HG02943 (cell line): Measurements from ENCODE around the gene TBX20.
"Not testable (repeated sequence)": the region's sequence is repeated elsewhere in the genome, so short reads cannot be mapped to it uniquely, and the experiment has no call there.

ENCODE experiments used
- ATAC-seq: cut with Tn5 transposase; IDR thresholded peaks from one replicate; pipeline ENCODE4 v1.9.1; 2021; ENCODE audit warnings: mild to moderate bottlenecking, low read depth, moderate library complexity; ENCODE audit not compliant: unreplicated experiment

Gene TBX20

DNA sequence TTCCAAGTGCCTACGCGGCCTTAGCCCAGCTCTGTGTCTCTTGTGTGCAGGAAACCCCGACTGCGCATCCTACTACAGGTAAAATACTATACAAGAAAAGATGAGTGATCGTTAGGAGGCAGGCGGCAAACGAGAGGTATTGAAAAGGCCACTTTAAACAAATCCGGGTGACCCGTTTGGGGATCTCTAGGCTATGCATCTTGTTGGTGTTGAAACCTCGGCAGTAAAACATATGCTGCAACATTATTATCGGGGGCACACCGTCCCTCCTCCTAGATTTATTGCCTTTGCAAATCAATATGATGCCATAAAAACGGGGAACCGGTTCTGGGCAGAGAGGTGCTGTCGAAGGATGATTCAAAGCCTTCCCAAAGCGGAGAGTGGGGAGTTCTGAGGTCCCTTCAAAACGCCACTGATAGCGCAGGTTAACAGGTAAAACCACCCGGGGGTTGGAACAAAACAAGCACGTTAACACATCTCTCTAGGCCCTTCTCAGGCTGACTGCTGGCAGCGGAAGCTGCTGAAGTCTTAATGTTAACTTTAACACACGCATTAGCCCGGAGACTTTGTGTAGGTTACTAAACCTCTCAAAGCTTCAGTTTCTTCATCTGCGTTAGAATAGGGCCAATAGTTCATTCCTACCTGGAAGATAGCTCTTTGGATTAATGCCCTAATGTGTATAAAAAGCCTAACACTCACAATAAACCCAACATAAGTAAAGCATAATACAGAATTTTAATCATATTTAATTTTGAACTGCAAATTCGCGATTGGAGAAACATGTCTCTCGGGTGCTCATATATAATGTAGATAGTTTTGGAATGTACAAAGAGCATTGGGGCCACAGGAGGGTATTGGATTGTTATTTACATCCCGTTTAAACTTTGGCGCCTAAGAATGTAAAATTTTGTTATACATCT, 2.6 kb upstream of the TBX20 start:
- ATAC-seq: no peak

DNA sequence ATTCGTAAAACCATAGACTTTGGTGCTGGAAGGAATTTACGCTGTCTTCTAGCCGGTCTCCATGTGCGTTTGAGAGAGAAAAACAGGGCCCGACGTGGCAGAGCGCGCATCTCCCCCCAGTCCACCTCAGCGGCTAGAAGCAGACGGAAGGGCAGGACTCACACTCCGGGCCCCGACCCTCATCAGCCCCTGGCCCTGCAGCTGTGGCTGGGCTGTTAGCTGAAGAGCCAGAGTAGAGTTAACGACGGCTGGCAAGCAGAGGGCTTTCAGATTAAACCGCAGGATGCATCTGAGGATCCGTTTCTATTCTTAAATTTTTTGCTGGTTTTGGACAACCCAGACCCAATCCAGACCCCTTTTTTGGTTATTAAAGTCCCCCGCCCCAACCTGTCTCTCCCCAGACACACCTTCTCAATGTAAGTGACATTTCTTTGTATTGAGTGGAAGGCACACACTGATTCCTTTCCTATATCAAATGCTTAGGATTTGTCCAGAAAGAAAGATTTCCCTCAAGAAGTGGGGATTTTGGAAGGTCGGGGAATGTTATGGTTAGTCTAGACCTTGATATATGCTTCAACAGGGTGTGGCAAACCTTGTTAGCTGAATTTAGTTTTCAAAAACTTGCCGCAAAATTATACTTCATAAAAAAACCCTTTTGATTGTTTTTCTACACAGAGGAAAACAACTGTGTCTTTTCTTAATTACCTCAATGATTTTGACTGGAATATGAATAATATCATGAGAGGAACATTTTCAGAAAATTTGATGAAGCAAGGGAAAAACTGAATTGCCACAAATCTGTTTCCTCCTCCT, 1.7 kb upstream of the TBX20 start:
- ATAC-seq: no peak

DNA sequence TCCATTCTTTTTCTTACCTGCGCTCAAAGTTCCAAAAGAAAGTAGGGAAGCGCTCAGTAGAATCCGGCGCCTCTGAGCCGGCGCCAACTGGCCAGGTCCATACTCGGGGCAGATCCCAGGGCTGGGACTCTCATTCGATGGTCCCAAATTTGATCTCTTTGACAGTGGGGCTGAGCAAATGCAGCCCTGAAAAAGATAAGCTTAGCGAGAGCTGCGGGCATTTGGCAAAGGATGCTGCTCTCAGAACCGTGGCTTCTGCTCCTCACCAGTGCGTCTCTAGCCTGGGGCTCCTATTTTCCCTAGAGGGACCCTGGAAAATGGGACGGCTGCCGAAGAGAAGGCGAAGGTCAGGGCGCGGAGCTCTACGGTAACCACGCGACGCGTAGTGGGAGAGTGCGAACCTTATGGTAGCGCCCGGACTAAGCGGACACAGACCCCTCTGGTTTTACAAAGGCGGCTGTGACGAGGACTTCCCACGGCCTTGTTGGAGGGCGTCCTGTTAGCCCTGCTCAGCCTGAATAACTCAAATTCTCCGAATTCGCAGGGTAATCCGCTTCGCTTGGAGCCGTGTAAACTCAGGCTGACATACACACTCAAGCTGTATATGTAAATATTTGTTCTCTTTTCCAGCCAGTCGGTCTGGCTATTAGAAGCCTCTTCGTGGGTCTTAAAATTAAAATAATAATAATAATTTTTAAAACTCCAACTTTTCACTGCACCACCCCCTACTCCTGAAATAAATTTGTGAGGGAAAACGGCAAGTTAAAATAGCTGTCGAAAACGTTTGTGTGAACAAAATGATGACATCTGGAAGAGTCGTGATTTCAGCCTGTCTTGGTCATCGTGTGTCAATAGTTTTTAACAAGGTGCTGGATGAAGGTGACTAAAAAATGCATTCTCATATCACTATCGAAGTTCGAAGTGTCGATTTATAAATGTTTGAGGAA, 869 bp upstream of the TBX20 start:
- no peak for ATAC-seq

DNA sequence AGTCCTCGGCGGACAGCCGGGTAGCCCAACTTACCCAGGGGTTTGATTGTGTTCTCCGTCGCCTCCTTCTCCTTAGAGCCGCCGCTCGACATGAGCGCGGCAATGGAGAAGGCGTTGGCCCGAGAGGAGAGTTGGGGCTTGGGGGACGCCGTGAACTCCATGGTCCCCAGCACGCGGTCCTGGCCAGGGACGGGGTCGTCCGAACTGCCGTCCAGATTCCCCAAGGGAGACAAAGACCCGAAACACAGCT, 515 bp downstream of the TBX20 start:
- no peak for ATAC-seq

DNA sequence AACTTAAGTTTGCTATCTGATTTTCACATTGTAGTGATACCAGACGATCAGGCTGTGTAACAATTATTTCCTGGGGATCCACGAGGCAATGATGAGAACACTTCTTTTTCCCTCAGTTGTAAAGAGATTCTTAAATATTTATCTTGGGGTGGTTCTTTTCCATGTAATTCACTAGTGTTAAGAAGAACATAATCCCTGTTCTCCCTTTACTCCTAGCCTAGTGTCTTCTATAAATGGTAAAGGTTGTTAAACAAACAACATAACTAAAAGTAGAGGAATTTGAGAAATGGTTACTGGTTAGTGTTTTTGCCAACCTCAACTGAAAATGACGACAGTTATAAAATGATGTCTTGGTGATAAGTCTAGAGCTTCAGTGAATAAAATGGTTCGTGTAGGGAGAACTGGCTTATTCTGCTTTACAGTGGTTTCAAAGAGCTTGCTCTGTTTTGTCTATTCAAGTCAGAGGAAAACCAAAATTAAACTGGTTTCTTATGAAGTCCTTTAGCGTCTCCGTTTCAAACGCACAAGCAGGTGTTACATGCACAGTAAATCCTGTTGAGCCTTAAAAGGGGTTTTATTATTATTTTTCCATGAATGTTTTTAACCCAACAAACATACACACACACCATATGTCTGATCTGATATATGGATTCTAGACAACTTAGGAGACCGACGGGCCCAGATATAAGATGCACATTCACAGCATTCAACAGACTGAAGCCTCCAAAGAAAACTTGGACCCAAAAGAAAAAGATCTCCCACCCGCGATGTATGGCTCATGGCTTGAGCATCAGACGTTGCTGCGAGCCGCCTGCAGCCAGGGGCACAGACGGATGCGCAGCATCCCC, 1.1 kb downstream of the TBX20 start:
- ATAC-seq: no peak

DNA sequence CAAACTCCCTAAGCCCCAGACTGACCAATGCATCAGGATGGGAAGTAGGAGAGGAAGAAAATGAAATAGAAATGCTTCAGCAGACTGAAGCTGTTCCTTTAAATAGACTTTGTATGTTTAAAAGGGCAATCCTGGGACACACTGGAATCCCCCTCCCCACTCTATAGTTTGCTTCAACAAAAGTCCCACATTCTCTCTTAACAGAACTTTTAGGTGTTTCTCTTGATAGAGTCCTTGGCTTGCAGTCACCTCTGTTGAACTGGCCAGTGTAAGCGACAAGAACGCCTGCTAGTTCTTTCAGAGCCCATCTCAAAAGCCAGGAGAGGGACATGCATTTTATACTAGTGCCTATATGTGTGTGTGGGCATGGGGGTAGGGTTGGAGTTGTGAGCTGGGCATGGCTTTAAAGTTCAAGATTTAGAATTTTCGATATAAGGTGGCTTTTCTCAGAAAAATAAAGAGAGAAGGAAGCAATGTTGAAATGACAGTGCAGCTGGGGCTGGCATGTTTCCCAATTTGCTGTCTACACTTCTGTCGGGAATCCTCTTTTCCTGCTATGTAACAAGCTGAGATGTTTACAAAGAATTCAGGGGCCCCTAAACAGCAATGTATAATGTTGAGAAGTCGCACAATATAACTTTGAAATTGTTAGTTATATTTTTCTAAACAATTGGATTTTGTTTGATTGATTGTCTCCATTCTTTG, 2.1 kb downstream of the TBX20 start:
- ATAC-seq: no peak

DNA sequence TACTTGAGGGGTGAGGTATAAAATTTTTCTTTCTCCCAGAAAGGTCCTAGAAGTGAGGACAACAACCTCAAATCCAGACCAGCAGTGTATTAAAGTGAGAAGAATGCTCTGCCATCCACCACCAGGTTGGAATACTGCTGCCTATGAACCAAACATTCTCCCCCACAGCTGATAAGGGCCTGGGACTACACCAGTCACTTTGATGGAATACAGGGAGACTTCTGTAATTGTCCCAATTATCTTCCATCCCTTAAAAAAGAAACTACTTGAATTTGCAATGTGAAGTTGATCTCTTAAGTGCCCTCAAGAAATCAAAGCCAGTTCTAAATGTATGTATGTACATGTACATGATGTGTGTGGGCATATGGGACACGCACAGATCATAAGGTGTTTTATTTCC, 3.0 kb downstream of the TBX20 start:
- no peak for ATAC-seq

DNA sequence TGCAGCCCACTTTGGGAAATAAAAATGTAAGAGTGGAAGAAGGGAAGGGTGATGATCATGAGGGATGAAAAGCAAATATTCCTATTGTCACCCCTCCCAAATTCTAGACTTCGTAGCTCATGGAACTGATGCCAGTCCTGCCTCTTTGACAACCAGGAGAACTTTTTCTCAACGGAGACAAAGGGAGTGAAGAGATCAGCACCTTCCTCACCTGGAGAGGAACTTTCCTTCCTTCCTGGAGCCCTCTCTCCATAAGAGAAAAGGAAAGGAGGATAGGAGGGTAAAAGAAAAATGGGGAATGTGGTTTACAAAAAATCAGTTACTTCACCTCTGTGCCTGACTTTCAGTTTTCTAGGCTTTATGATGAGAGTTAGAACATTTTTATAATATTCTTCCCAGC, 3.4 kb downstream of the TBX20 start:
- ATAC-seq: no peak

DNA sequence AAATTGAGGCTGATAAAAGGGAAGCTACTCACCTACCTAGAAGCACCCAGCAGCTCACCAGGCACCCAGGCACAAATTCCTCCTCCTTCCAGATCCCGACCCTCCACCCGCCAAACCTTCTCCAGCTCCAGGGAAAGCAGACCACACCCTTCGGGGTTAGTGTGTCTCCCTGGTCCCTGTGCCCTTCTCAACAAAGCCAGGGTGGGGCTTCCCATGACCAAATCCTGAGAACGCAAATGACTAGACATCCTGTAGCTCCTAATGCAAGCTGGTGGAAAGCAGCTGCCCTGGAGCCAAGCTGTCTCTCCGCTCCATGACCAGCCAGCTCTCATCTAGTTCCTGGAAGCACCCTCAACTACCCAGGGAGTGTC, 4.4 kb downstream of the TBX20 start:
- ATAC-seq: no peak

DNA sequence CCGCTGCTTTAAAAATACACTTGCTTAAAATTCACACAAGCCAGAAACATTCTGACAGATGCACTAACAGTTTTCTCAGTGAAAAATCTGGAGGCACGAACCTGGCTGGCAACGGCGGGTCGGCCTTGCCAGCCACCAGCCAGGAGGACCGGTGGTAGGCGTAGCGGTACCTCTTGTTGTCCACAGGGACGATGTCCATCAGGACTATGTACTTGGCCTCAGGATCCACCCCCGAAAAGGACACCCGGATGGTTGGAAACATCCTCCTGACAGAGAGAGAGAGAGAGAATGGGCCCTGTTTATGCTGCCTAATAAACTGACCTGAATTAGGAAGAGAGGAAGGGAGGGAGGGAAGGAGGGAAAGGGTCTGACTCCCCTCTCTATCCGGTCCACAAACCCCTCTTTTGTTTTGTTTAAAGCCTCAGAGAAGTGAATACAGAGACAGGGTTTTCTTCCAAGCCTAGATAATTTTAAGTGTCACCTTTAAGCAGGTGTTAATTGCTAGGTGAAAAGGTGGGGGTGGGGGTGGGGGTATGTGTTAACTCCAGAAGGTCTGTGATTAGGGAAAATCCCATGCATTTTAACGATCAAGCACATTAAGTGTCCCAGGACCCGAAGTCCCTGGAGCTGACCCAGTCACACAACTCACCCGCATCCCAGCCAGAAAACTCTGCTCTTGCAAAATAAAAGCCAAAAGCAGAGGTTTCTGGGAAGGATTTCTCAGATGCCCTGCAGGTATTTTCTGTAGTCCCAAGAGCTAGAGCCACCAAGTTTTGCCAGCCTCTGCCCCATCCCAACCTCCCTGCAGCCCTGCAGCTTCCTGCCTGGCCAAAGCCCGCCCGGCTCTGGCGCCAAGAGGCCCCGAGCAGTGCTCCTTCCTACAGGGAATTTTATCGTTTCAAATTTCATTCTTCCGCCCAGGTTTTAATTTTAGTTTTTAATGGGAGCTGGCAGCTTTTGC, 5.0 kb downstream of the TBX20 start:
- no peak for ATAC-seq

DNA sequence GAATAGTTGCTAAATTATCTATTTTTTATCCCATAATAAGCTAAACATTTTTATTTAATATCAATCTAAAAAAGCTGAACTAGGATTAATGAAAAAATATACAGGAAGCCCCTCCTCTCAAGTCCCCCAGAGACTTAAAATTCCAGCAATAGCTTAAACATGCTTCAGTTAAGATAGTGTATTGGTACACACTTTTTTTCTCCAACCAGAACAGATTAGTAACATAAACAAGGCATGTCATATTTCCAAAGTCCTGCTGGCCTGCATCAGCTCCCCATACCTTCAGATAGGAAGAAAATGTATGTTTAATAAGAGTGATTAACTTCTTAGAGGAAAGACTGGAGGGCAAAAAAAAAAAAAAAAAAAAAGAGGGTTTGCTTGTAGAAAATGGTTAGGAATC, 7.1 kb downstream of the TBX20 start:
- ATAC-seq: no peak

DNA sequence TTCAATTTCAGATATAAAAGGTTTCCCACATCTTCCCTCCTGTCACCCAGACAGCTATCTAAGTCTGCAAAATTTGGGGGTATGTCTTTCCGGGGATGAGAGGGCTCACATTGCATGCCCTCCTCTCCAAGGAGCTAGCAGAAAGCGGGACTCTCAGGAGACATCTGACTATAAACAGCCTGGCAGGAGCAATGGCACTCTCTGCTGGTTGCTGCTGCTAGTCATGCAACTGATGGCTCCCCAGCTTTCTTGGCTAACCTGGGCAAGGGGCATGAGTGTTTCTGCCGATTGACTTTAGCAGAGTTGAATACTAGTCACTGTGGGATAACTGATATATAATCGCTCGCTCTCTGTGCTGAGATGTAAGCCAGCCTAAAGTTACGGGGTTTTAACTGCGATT, 12.0 kb downstream of the TBX20 start:
- no peak for ATAC-seq

DNA sequence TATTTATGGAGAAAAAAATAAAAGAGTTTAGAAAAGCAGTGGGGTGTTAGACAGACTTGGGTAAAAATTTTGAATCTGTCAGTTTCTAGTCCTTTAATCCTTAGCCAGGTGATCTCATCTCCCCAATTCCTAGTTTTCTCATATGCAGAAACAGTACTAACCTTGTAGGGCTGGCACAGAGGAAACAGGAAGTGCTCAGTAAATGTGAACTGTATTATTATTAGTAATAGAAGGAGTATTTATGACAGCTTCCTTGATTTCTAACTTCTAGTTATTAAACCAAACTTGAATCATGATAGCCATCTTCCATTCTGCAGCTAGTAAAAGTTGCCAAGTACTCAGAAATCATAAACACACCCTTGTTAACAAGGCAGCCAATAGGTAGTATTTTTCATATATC, 12.5 kb downstream of the TBX20 start:
- no peak for ATAC-seq

DNA sequence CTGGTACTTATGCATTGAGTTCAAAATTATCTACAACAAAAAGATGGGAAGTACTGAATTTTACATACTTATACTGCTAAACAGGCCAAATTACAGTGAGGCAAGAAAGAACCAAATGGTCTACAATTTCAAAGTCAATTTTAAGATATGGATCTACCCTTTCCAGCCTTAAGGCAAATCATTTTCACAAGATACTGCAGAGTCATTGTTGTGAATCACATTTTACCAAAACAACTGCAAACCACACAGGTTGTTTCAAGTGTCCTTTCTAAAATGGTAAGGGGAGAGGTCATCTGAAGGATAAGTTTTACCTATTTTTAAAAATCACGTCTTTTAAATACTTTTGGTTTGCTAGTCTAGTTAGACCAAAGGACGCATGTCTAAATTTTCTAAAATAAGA, 12.9 kb downstream of the TBX20 start:
- not testable (repeated sequence) for ATAC-seq

DNA sequence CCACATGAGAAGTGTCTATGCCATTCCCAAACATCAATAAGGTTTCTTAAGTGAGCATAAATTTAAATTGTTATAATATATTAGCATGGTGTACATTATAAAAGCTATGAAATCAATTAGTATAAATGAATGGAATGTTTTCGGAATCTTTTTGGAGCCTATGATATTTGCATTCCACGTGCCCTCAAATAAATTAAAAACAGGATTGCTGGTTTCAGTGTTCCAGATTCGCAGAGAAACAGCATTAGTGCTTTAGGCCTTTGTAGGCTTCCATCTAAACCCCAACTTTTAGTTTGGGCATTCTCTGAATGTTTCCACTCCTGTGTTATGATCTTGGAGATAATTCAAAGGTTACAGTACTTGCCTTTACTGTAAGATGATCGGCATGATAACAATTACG, 15.4 kb downstream of the TBX20 start:
- ATAC-seq: not testable (repeated sequence)

DNA sequence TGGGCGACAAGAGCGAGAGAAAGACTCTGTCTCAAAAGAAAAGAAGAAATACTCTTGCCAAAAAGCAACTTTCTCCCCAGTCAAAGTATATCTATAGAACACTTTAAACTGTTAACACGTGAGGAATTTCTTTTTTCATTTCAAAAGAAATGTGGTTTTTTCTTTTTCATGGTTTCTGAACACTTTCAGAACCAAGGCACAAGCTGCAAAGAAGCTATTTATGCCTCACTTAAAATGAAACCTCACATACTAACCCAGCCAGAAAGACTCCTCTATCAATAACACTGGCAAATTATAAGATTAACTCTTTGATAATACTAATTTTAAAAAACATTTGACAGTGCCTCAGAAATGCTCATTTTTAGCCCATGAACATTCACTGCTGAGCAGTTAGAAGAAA, 20.9 kb downstream of the TBX20 start:
- no peak for ATAC-seq

DNA sequence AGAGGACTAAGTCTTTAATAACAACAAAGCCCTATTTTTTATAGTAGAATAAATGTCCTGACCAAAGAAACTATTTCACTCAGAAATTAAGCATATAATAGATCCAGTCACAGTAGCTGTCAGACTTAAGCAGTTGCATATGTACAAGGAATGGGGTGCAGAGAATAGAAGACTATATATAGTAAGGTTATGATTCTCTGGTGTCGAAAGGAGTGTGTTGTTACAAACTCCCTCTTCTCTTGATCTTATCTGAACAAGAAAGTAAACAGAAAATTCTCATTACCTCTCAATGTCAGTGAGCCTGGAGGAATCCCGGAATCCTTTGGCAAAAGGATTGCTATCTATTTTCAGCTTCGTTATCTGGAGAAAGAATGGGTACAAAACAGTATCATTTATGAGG, 22.7 kb downstream of the TBX20 start:
- not testable (repeated sequence) for ATAC-seq

DNA sequence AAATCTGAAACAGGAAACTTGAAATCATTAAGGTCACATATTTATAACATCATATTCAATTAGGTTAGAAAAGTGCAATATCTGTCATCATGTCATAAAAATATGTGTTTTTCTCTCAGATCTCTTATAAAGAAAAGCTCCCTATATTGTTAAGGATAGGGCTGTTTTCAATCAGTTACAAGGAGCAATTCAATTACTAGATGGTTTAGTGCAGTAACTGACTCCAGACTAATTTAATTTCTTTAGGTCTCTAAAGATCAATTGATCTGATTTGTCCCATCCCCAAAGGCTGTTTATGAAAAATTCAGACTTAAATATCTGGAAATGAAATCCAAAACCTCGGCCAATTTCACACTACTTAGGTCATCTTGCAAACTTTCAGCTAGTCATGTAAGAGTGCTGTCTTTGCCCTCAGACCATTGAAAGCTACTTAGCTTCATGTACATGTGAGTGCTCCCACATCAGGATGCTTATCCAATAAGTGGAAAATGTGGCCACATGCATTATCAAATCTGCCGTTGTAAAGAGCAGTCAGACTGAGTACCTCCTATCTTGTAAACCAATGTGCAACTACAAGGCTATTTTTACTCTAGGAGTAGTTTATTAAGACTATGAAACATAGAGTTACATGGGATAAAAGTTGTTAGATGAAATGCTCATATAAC, 24.7 kb downstream of the TBX20 start:
- not testable (repeated sequence) for ATAC-seq
